Activated CD4-positive, alpha-beta memory T cell treated with anti-CD3 and anti-CD28 coated beads for 36 hours (primary cell): ENCODE results near the gene CCDC34. TPM values are rescaled to one million over a fixed set of nuclear protein-coding genes. Genes with fewer than 3 reads are reported as not detected.
"Not testable (repeated sequence)": the region's sequence is repeated elsewhere in the genome, so short reads cannot be mapped to it uniquely, and the experiment has no call there.

ENCODE experiments used
- CTCF ChIA-PET: fragments of 350-600 bp; sonication (Branson Sonifier 250); formaldehyde crosslinking; loops from one replicate; lab custom pipeline; 2021; ENCODE audit warnings: antibody characterized with exemption, inconsistent platforms; lab: Charles Lee
- POLR2A ChIA-PET: fragments of 350-600 bp; sonication (Branson Sonifier 250); formaldehyde crosslinking; loops from one replicate; lab custom pipeline; 2021; ENCODE audit warnings: antibody characterized with exemption; lab: Charles Lee
- DNase-seq: peaks from one replicate; pipeline ENCODE4 v3.0.0-alpha.2; 2020
- H3K27ac Mint-ChIP-seq: one replicate; pipeline ENCODE4 v1.8.0; 2021; ENCODE audit warnings: mixed read lengths
- H3K27me3 Mint-ChIP-seq: one replicate; pipeline ENCODE4 v1.8.0; 2021; ENCODE audit warnings: mixed read lengths
- H3K36me3 Mint-ChIP-seq: one replicate; pipeline ENCODE4 v1.8.0; 2021; ENCODE audit warnings: mixed read lengths
- H3K4me1 Mint-ChIP-seq: one replicate; pipeline ENCODE4 v1.8.0; 2021; ENCODE audit warnings: low read depth, mixed read lengths
- H3K4me3 Mint-ChIP-seq: one replicate; pipeline ENCODE4 v1.8.0; 2021; ENCODE audit warnings: mild to moderate bottlenecking, mixed read lengths
- H3K9me3 Mint-ChIP-seq: one replicate; pipeline ENCODE4 v1.8.0; 2021; ENCODE audit warnings: mixed read lengths
- intact Hi-C: fragments of 100-400 bp; cut with micrococcal nuclease; formaldehyde crosslinking; loops from one replicate; pipeline ENCODE4 v1.15.1; 2023
- total RNA-seq, 2 experiments: library from RNA; stranded (reverse); gene quantifications; one replicate each; pipeline ENCODE4 v1.2.3, GENCODE V29; 2021

CCDC34 gene
- total RNA-seq, 2 experiments from 2014 or later, result 22.8 to 23.7 TPM

DNA sequence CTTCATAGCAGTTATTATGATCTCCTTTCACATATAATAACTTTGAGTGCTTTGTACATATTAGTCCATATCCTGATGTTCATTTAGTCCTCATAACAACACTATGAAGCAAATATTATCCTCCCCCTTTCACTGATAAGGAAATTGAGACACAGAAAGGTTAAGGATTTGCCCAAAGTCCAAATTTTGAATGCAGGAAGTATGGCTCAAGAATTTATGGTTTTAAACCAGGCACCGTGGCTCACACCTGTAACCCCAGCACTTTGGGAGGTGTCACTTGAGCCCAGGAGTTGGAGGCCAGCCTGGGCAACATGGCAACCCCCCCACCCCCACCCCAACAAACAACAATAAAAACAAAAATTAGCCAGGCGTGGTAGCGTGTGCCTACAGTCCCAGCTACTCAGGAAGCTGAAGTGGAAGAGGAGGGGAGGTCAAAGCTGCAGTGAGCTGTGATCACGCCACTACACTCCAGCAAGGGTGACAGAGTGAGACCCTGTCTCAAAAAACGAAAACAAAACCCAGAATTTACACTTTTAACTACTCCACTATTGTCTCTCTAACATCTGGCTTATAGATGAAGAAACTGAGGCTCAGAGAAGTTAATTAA lies 8.6 kb downstream of the CCDC34 start:
- ChIA-PET CTCF (no interaction called here), POLR2A (no interaction called here)
- Mint-ChIP-seq H3K27ac (no peak overlapping the region), H3K36me3 (peaks cover 7% of the 10 kb centered on the region), H3K4me3 (no peak overlapping the region), H3K4me1 (peaks cover 2% of the 10 kb centered on the region), H3K27me3 (no peaks in the 10 kb centered on the region), H3K9me3 (no peaks in the 10 kb centered on the region)
- DNase-seq, result no peak
- intact Hi-C loops, result no loop called here

DNA sequence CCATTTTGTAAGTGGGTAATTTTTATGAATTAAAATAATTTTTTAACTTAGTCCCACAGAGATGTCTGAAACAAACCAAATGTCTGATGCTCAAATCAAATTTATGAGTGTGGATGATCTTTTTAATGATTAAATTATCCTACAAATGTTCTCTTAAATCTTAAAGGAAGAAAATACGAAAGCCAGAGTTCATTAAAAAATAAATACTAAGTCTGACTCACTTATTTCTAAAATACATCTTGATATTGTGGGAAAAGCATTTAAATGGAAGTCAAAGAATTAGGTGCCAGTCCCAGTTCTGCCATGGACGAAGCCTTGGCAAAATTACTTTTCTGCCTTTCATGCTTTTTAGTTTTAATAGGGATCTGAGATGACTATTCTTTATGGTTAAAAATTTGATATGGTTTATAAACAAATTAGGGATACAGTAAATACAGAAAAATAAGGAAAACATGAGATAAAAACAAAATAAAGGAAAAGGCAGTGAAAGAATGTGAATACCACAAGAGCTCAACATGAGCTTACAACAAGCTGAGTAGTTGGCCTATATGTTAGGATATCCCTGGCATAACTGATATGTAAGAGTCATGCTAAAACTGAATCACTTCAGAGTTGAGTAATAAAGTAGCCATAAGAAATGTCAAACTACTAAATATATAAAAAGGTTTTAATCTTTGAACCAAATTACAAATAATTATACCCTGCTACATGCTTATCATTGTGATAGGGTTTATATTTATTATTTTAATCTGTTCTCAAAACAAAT lies 9.2 kb downstream of the CCDC34 start:
- no peak overlapping the region for H3K27ac Mint-ChIP-seq
- H3K36me3 Mint-ChIP-seq, result peaks cover 7% of the 10 kb centered on the region
- H3K4me3 Mint-ChIP-seq, result no peak overlapping the region
- H3K9me3 Mint-ChIP-seq, result no peaks in the 10 kb centered on the region
- H3K27me3 Mint-ChIP-seq, result no peaks in the 10 kb centered on the region
- DNase-seq, result no peak
- ChIA-PET CTCF (no interaction called here), POLR2A (no interaction called here)
- H3K4me1 Mint-ChIP-seq, result peaks cover 2% of the 10 kb centered on the region
- intact Hi-C loops, result no loop called here

DNA sequence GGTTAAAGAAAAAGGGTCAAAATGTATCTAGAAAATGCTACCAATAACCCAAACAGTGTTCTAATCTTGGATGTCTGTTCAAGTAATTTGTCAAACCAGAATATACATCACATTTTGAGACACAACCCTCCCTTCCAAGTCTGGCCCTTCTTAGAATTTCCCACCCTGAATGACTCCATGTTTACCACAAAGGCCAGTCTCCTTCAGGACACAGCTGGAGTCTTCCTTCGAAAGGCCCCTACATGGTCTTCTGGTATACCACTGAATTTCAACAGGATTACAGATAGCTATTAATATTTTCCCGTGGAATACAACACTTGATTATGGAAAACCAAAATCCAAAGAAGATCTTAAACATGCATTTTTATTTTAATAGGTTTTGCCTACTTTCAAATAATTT lies 10.2 kb downstream of the CCDC34 start:
- no peaks in the 10 kb centered on the region for H3K27me3 Mint-ChIP-seq
- H3K27ac Mint-ChIP-seq, result no peak overlapping the region
- peaks cover 9% of the 10 kb centered on the region for H3K36me3 Mint-ChIP-seq
- intact Hi-C loops, result no loop called here
- CTCF ChIA-PET, result interaction anchor here (2.1 kb wide), 1 partner anchor 133 kb away, joined by 4 read pairs; no protein-coding TSS in a partner anchor
- H3K9me3 Mint-ChIP-seq, result no peaks in the 10 kb centered on the region
- no peak overlapping the region for H3K4me3 Mint-ChIP-seq
- peaks cover under 1% of the 10 kb centered on the region for H3K4me1 Mint-ChIP-seq
- POLR2A ChIA-PET, result no interaction called here
- DNase-seq, result no peak

DNA sequence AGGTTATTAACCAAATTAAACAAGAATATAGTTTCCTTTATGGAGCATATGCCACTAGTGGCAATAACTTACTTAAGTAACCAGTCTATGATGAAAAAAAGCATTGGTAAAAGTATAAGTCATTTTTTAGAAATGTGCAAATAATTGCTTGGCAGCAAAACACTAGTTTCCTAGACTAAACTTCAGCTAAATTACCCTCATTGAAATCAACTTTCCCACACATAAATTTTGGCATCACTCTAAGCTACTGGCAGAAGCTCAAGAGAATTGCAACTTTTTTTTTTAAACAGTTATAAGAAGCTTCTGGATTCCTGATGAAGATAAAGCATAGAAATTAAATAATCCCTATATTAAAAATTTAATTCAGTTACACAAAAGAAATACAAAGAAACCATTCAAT lies 12.5 kb downstream of the CCDC34 start:
- no peak overlapping the region for H3K4me3 Mint-ChIP-seq
- H3K9me3 Mint-ChIP-seq, result no peaks in the 10 kb centered on the region
- POLR2A ChIA-PET, result no interaction called here
- H3K36me3 Mint-ChIP-seq, result peaks cover 10% of the 10 kb centered on the region
- DNase-seq, result no peak
- intact Hi-C loops, result no loop called here
- CTCF ChIA-PET, result no interaction called here
- no peaks in the 10 kb centered on the region for H3K4me1 Mint-ChIP-seq
- no peaks in the 10 kb centered on the region for H3K27me3 Mint-ChIP-seq
- no peak overlapping the region for H3K27ac Mint-ChIP-seq

DNA sequence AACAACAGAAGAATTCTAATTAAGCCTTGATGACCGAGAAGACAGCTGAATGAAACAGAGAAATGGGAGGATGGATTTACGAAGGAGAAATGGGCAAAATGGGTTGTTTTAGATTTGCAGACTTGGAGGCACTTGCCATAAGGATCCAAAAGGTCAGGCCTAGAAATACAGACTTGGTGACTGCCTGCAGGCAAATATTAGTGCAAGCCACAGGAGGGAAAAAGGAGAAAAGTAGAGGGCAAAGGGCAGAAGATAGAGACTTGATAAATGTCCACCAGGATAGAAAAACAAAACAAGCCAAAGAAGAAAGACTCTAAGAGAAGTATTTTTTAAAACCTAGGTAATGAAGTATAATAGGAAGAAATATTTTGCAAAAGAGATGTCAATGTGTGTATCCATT lies 13.1 kb downstream of the CCDC34 start:
- Mint-ChIP-seq H3K4me3 (no peak overlapping the region), H3K9me3 (no peaks in the 10 kb centered on the region), H3K27ac (no peak overlapping the region), H3K27me3 (no peaks in the 10 kb centered on the region), H3K36me3 (peaks cover 11% of the 10 kb centered on the region), H3K4me1 (no peaks in the 10 kb centered on the region)
- ChIA-PET POLR2A (no interaction called here), CTCF (no interaction called here)
- DNase-seq, result no peak
- intact Hi-C loops, result no loop called here

DNA sequence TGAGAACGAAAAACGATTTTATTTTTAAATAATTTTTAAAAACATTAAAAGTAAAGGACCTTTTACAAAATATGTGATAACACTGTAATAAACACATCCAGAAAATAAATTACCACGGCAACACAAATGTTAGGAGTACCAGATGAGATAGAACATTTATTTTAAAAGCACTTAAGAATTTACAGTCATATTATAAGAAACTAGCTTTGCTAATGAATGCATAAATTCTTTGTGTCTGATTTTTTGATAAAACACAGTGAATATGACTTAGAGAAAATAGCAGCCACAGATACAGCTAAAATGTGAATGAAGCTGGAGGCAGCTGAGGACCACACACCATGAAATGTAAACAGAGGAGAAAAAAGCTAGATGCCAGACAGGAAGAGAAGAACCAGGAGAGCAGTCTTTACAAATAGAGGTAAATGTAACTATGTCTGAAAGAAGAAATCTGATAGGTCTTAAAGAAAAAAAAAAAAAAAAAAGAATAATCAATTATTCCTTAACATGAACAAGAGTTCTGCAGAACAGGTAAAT lies 14.6 kb downstream of the CCDC34 start:
- DNase-seq, result no peak
- Mint-ChIP-seq H3K27me3 (no peaks in the 10 kb centered on the region), H3K4me3 (no peak overlapping the region), H3K4me1 (no peaks in the 10 kb centered on the region), H3K9me3 (no peaks in the 10 kb centered on the region), H3K27ac (no peak overlapping the region), H3K36me3 (peaks cover 13% of the 10 kb centered on the region)
- ChIA-PET CTCF (no interaction called here), POLR2A (no interaction called here)
- intact Hi-C loops, result no loop called here

DNA sequence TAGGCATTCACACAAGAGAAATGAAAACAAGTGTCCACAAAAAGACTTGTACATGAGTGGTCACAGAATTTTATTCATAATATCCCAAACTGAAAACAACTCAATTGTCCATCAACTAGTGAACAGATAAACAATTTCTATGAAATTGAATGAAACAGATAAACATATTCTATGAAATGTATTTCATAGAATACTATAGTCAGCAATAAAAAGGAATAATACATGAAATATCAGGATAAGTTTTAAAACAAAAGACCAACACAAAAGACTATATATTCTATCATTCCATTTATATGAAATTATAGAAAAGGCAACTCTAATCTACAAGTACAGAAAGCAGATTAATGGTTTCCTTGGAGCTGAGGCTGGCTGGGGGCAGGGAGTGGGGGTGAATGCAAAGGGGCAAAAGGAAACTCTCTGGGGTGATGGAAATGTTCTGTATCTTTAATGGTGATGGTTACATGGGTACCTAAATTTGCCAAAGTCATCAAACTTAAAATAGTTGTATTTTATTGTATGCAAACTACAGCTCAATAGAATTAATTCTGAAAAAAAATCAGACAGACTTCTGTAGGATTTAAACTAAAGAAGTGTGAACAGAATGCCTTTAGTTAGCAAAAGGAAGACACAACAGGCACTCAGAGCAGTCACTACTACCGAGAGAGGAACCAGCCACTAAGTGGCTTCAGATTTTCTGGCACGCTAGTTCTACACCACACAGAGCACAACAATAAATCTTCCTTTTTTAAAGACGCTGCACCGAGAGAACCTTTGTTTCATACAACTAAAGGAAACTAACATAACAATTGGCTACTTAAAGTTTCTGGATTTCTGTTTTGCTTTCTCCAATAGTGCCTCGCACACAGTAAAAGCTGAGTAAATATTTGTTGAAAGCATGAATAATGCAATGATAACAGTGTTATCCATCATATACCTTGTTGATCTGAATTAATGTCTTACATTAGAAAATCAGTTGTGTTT lies 15.4 kb downstream of the CCDC34 start:
- no peaks in the 10 kb centered on the region for H3K4me1 Mint-ChIP-seq
- ChIA-PET POLR2A (no interaction called here), CTCF (no interaction called here)
- intact Hi-C loops, result no loop called here
- H3K36me3 Mint-ChIP-seq, result peaks cover 11% of the 10 kb centered on the region
- no peak overlapping the region for H3K4me3 Mint-ChIP-seq
- DNase-seq, result no peak
- H3K27me3 Mint-ChIP-seq, result no peaks in the 10 kb centered on the region
- H3K9me3 Mint-ChIP-seq, result no peaks in the 10 kb centered on the region
- no peak overlapping the region for H3K27ac Mint-ChIP-seq

DNA sequence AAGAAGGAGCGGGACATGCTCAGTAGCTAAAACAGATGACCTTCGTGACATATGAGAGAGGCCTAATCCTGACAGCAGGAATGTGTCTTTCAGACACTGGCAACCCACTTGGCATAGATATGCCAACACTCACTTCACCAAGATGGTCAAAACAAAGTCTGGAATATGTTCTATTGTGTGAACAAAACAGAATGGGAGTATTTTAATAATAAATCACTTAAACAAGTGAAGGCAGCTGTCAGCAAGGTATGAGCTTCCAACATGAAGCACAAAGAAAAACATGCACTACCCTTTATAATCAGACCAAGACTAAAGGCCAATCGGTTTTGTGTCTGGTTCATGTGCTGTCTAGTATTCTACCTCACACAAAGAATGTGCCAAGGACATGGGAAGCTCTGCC lies 23.1 kb downstream of the CCDC34 start:
- Mint-ChIP-seq H3K36me3 (peaks cover 13% of the 10 kb centered on the region), H3K9me3 (no peaks in the 10 kb centered on the region), H3K27ac (no peak overlapping the region), H3K27me3 (no peaks in the 10 kb centered on the region), H3K4me3 (no peak overlapping the region), H3K4me1 (no peaks in the 10 kb centered on the region)
- POLR2A ChIA-PET, result no interaction called here
- DNase-seq, result no peak
- CTCF ChIA-PET, result no interaction called here
- intact Hi-C loops, result no loop called here

DNA sequence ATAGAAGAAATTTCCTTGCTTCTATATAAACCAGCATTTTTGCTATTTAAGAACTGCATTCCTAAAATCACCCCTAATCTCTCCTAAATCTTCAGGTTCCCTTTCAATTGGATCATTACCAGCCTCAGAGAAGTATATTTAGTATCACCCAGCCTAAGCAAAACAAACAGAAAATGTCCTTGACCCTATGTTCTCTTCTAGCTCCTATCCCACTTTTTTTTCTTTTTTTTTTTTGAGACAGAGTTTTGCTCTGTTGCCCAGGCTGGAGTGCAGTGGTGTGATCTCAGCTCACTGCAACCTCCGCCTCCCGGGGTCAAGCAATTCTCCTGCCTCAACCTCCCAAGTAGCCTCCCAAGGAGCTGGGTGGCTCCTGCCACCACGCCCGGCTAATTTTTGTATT lies 28.3 kb downstream of the CCDC34 start:
- POLR2A ChIA-PET, result not testable (repeated sequence)

DNA sequence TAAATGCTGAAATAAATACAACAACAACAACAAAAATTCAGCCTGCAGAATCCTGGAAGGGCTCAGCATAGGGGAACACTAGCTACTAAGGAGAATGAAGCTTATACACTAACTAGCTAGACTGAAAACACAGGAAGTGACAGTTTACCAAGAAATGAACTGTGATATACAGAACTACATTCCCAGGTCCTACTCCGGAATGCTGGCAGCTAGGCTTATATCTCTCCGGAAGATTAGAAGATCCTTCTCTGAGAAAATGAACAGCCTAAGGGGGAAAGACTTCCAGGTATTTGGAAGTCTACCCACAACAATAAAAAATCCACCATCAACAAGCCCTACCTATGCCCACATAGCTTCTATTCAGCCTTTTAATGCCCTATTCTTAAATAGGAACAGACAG lies 31.0 kb downstream of the CCDC34 start:
- peaks cover 4% of the 10 kb centered on the region for H3K36me3 Mint-ChIP-seq
- DNase-seq, result no peak
- CTCF ChIA-PET, result no interaction called here
- H3K27me3 Mint-ChIP-seq, result no peaks in the 10 kb centered on the region
- no peaks in the 10 kb centered on the region for H3K9me3 Mint-ChIP-seq
- intact Hi-C loops, result no loop called here
- POLR2A ChIA-PET, result no interaction called here
- peaks cover 3% of the 10 kb centered on the region for H3K4me1 Mint-ChIP-seq
- H3K4me3 Mint-ChIP-seq, result no peak overlapping the region
- no peak overlapping the region for H3K27ac Mint-ChIP-seq

More for the DNA sequence above, 28.3 kb downstream of the CCDC34 start:
- H3K4me3 Mint-ChIP-seq, H3K27ac Mint-ChIP-seq, H3K4me1 Mint-ChIP-seq, H3K9me3 Mint-ChIP-seq, CTCF ChIA-PET, intact Hi-C loops, H3K27me3 Mint-ChIP-seq, DNase-seq, H3K36me3 Mint-ChIP-seq: not testable (repeated sequence)

DNA sequence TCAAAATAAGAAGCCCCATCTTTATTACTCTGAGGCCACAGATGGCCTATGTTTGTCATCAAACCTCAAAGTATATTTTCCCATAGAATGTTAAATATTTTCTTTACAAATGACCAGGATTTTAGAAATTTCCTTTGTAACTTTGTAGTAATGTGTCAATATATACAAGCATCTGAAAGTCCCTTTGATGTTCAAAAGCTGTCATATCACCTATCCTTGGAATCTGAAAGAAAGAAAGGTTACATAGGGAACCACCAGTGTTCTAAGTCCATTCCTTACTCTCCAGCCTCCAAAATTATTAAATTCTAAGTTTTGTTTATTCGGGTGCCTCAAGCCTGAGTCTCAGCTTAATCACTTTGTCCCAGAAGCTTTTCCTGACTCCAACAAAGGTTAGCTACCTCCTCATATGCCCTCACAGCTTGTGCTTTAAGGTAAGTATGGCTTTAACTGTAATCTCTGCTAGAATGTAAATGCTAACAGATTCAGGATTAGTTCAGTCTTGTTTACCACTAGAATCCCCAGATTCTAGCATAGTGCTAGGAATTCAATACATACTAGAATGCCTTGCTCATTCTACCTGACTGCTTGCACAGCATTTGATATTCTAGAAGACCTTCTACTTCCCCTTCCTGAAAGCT lies 32.3 kb downstream of the CCDC34 start:
- Mint-ChIP-seq H3K27me3 (no peaks in the 10 kb centered on the region), H3K27ac (no peak overlapping the region), H3K36me3 (peaks cover 5% of the 10 kb centered on the region), H3K9me3 (peaks cover 6% of the 10 kb centered on the region), H3K4me1 (peaks cover 3% of the 10 kb centered on the region), H3K4me3 (no peak overlapping the region)
- ChIA-PET CTCF (no interaction called here), POLR2A (no interaction called here)
- no peak for DNase-seq
- intact Hi-C loops, result no loop called here
